Uterus (tissue), 2 donors: ENCODE results near the gene ZBP1.

Source experiments
- POLR2A ChIP-seq, 2 donors: fragments of 450-650 bp; IDR thresholded peaks; one replicate each; pipeline ENCODE4 v1.6.1; 2016; ENCODE audit warnings: antibody characterized with exemption in 2 of 2, mild to moderate bottlenecking in 1 of 2, moderate library complexity in 1 of 2
- TF ChIP-seq, protein P1 (sequence below), 4 experiments: fragments of 200-600 bp in 2 of 4; fragments of 450-650 bp in 2 of 4; sonication (generic) in 2 of 4; IDR thresholded peaks; one replicate each; pipeline ENCODE4 v1.5.1; 2016 to 2019; ENCODE audit warnings: antibody characterized with exemption in 4 of 4, mild to moderate bottlenecking in 2 of 4, moderate library complexity in 1 of 4

DNA sequence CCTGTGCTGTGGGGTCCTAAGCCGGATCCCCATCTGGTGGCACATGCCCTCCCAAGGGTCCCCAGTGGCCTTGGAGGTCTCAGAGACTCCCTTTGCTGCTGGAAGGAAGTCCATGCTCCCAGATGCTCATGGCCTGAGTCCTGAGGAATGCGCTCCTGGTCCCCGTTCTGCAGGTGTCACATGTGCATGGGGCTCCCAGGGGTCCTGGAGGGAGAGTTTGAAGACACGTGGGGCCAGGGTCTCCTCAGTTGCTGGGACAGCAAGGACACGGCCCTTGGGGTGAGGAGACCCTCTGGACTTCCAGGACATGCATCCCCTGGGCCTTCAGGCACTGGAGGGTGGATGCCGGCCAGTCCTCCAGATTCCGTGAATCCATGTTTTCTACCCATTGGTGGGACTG, 11.7 kb downstream of the ZBP1 start:
- TF ChIP-seq, protein P1, sequence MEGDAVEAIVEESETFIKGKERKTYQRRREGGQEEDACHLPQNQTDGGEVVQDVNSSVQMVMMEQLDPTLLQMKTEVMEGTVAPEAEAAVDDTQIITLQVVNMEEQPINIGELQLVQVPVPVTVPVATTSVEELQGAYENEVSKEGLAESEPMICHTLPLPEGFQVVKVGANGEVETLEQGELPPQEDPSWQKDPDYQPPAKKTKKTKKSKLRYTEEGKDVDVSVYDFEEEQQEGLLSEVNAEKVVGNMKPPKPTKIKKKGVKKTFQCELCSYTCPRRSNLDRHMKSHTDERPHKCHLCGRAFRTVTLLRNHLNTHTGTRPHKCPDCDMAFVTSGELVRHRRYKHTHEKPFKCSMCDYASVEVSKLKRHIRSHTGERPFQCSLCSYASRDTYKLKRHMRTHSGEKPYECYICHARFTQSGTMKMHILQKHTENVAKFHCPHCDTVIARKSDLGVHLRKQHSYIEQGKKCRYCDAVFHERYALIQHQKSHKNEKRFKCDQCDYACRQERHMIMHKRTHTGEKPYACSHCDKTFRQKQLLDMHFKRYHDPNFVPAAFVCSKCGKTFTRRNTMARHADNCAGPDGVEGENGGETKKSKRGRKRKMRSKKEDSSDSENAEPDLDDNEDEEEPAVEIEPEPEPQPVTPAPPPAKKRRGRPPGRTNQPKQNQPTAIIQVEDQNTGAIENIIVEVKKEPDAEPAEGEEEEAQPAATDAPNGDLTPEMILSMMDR (IDR thresholded peaks at IDR 0.05), result no peak
- no peak for TF ChIP-seq POLR2A (IDR thresholded peaks at IDR 0.05)
